Upper lobe of left lung (tissue), 4 donors: ENCODE measurements around the gene RBM18.

Experiments
- POLR2A ChIP-seq, 4 donors: fragments of 450-650 bp; IDR thresholded peaks; one replicate each; pipeline ENCODE4 v1.5.1; 2016 to 2017; ENCODE audit warnings: antibody characterized with exemption in 4 of 4, mild to moderate bottlenecking in 2 of 4
- POLR2AphosphoS5 ChIP-seq, 2 donors: sonication (generic); formaldehyde crosslinking; IDR thresholded peaks; one replicate each; pipeline ENCODE4 v1.5.1; 2017; ENCODE audit warnings: antibody characterized with exemption in 2 of 2
- TF ChIP-seq, protein P1 (sequence below), 6 experiments: fragments of 450-650 bp in 4 of 6; fragments of 200-600 bp in 2 of 6; sonication (generic) in 2 of 6; IDR thresholded peaks; one replicate each; pipeline ENCODE4 v1.5.1; 2016 to 2019; ENCODE audit warnings: antibody characterized with exemption in 6 of 6

DNA sequence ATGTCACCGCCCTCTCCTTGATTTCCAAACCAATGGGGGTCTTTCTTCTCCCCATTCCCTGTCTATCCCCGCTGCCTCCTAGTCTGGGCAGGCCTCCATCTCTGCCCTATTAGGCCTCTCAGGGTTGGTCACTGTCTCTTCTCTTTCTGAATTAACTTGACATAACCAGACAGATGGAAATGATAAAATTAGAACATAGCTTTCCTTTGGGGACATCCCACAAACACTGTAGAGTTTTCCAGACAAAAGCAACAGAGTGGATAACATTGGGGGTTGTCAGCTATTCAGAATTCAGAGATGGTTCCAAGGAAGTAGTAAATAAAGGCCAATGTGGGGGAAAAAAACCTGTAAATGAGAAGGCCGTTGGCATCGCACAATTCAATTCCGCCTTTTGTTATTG lies 60.6 kb downstream of the RBM18 start:
- TF ChIP-seq, protein P1, sequence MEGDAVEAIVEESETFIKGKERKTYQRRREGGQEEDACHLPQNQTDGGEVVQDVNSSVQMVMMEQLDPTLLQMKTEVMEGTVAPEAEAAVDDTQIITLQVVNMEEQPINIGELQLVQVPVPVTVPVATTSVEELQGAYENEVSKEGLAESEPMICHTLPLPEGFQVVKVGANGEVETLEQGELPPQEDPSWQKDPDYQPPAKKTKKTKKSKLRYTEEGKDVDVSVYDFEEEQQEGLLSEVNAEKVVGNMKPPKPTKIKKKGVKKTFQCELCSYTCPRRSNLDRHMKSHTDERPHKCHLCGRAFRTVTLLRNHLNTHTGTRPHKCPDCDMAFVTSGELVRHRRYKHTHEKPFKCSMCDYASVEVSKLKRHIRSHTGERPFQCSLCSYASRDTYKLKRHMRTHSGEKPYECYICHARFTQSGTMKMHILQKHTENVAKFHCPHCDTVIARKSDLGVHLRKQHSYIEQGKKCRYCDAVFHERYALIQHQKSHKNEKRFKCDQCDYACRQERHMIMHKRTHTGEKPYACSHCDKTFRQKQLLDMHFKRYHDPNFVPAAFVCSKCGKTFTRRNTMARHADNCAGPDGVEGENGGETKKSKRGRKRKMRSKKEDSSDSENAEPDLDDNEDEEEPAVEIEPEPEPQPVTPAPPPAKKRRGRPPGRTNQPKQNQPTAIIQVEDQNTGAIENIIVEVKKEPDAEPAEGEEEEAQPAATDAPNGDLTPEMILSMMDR (IDR thresholded peaks at IDR 0.05), result no peak
- TF ChIP-seq POLR2AphosphoS5 (IDR thresholded peaks at IDR 0.05) (no peak), POLR2A (IDR thresholded peaks at IDR 0.05) (no peak)
